MM.1S (cell line): ENCODE measurements around the gene AHRR.

Experiments used
- DNase-seq: peaks from one replicate; pipeline ENCODE4 v3.0.0-alpha.2; 2015
- H2AFZ ChIP-seq: fragments of 300-600 bp; sonication (generic); 2 replicates; pipeline ENCODE4 v1.6.0; 2016; ENCODE audit warnings: antibody characterized with exemption, low read length
- H3F3A ChIP-seq: fragments of 300-600 bp; sonication (generic); 2 replicates; pipeline ENCODE4 v1.6.1; 2016; ENCODE audit warnings: mild to moderate bottlenecking, antibody characterized with exemption, low read length, moderate library complexity, mixed read lengths; ENCODE audit not compliant: insufficient read depth
- H3K27ac ChIP-seq: fragments of 300-600 bp; sonication (generic); 2 replicates; pipeline ENCODE4 v1.5.1; 2016; ENCODE audit warnings: mild to moderate bottlenecking, low read length
- H3K27me3 ChIP-seq: fragments of 300-600 bp; sonication (generic); replicated peaks from 2 replicates; pipeline ENCODE4 v1.6.0; 2016; ENCODE audit warnings: low read length; ENCODE audit not compliant: insufficient read depth
- H3K36me3 ChIP-seq: fragments of 300-600 bp; sonication (generic); replicated peaks from 2 replicates; pipeline ENCODE4 v1.6.1; 2016; ENCODE audit warnings: mild to moderate bottlenecking, low read length, mixed read lengths; ENCODE audit not compliant: insufficient read depth
- H3K4me1 ChIP-seq: fragments of 300-600 bp; sonication (generic); 2 replicates; pipeline ENCODE4 v1.6.1; 2016; ENCODE audit warnings: low read length, mixed read lengths
- H3K4me2 ChIP-seq: fragments of 300-600 bp; sonication (generic); 2 replicates; pipeline ENCODE4 v1.6.0; 2016; ENCODE audit warnings: low read depth, low read length
- H3K4me3 ChIP-seq: fragments of 300-600 bp; sonication (generic); 2 replicates; pipeline ENCODE4 v1.5.1; 2016; ENCODE audit warnings: low read length, mixed read lengths
- H3K79me2 ChIP-seq: fragments of 300-600 bp; sonication (generic); 2 replicates; pipeline ENCODE4 v1.6.1; 2016; ENCODE audit warnings: mixed run types, low read length, mixed read lengths
- H3K9ac ChIP-seq: fragments of 300-600 bp; sonication (generic); 2 replicates; pipeline ENCODE4 v1.6.1; 2016; ENCODE audit warnings: low read length, mixed read lengths
- H3K9me2 ChIP-seq: fragments of 300-600 bp; sonication (generic); replicated peaks from 2 replicates; pipeline ENCODE4 v1.6.1; 2016; ENCODE audit warnings: mild to moderate bottlenecking, low read length, mixed read lengths; ENCODE audit not compliant: insufficient read depth
- H3K9me3 ChIP-seq: fragments of 300-600 bp; sonication (generic); replicated peaks from 2 replicates; pipeline ENCODE4 v1.6.1; 2016; ENCODE audit warnings: mild to moderate bottlenecking, low read length, mixed read lengths; ENCODE audit not compliant: insufficient read depth
- H4K20me1 ChIP-seq: fragments of 300-600 bp; sonication (generic); 2 replicates; pipeline ENCODE4 v1.6.1; 2016; ENCODE audit warnings: mild to moderate bottlenecking, low read length, moderate library complexity, mixed read lengths; ENCODE audit not compliant: insufficient read depth
- EZH2 ChIP-seq: fragments of 300-600 bp; sonication (generic); optimal IDR thresholded peaks from 2 replicates; pipeline ENCODE3; 2017; ENCODE audit warnings: low read depth, mild to moderate bottlenecking, antibody characterized with exemption, low read length, mixed read lengths
- EZH2phosphoT487 ChIP-seq: fragments of 300-600 bp; sonication (generic); IDR thresholded peaks from 2 replicates; pipeline ENCODE4 v1.6.1; 2018; ENCODE audit warnings: antibody characterized with exemption, low read length
- TF ChIP-seq, protein P1 (sequence below): fragments of 300-600 bp; sonication (generic); IDR thresholded peaks from 2 replicates; pipeline ENCODE4 v1.5.1; 2016; ENCODE audit warnings: antibody characterized with exemption, low read length, mixed read lengths

Gene AHRR

DNA sequence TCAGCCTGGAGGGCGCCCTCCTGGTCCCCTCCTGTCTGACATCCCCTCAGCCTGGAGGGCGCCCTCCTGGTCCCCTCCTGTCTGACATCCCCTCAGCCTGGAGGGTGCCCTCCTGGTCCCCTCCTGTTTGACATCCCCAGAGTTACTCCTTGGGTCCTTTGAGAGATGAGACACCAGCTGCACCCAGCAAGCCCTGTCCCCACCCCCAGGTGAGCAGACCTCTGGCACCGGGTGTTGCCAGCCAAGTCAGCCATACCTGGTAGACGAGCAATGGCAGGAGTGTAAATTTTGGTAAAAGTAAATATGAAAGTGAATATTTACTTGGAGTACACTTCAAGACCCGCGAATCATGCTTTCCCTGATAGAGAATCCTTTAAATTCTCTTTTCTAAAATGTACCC is 146.9 kb downstream of the AHRR start:
- Histone ChIP-seq H3K4me3 (no peak overlapping the region), H3K27me3 (no peaks in the 10 kb centered on the region), H2AFZ (no peak overlapping the region), H3K4me2 (no peak overlapping the region), H3K9me3 (no peaks in the 10 kb centered on the region), H3K27ac (no peak overlapping the region), H3K36me3 (no peaks in the 10 kb centered on the region), H4K20me1 (no peaks in the 10 kb centered on the region), H3K9me2 (no peaks in the 10 kb centered on the region), H3K79me2 (peaks cover 18% of the 10 kb centered on the region), H3K9ac (no peak overlapping the region), H3K4me1 (no peaks in the 10 kb centered on the region), H3F3A (no peaks in the 10 kb centered on the region)
- no peak for DNase-seq
- TF ChIP-seq, protein P1, sequence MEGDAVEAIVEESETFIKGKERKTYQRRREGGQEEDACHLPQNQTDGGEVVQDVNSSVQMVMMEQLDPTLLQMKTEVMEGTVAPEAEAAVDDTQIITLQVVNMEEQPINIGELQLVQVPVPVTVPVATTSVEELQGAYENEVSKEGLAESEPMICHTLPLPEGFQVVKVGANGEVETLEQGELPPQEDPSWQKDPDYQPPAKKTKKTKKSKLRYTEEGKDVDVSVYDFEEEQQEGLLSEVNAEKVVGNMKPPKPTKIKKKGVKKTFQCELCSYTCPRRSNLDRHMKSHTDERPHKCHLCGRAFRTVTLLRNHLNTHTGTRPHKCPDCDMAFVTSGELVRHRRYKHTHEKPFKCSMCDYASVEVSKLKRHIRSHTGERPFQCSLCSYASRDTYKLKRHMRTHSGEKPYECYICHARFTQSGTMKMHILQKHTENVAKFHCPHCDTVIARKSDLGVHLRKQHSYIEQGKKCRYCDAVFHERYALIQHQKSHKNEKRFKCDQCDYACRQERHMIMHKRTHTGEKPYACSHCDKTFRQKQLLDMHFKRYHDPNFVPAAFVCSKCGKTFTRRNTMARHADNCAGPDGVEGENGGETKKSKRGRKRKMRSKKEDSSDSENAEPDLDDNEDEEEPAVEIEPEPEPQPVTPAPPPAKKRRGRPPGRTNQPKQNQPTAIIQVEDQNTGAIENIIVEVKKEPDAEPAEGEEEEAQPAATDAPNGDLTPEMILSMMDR: no peak
- TF ChIP-seq EZH2phosphoT487 (no peak), EZH2 (no peak)

- Histone ChIP-seq H3F3A (no peaks in the 10 kb centered on the region), H3K36me3 (no peaks in the 10 kb centered on the region), H3K79me2 (peaks cover 18% of the 10 kb centered on the region), H3K9me2 (no peaks in the 10 kb centered on the region), H3K4me3 (no peak overlapping the region), H3K9me3 (no peaks in the 10 kb centered on the region), H4K20me1 (no peaks in the 10 kb centered on the region), H3K4me2 (no peak overlapping the region), H2AFZ (no peak overlapping the region), H3K9ac (no peak overlapping the region), H3K4me1 (no peaks in the 10 kb centered on the region), H3K27ac (no peak overlapping the region), H3K27me3 (peaks cover 8% of the 10 kb centered on the region)
- no peak for DNase-seq
- TF ChIP-seq, protein P1: no peak
Observed at GRCh38 chr5:469752-470483, 148.4 kb downstream of the AHRR start.

- peaks cover 18% of the 10 kb centered on the region for H3K79me2 ChIP-seq
- no peak overlapping the region for H3K27ac ChIP-seq
- no peaks in the 10 kb centered on the region for H3K9me3 ChIP-seq
- peaks cover 20% of the 10 kb centered on the region for H3K27me3 ChIP-seq
- peak overlapping the region; percentile 99; the same call in 1 of the 2 replicates for H3K4me2 ChIP-seq
- no peaks in the 10 kb centered on the region for H3K36me3 ChIP-seq
- H3K9ac ChIP-seq: no peak overlapping the region
- H4K20me1 ChIP-seq: no peaks in the 10 kb centered on the region
- H2AFZ ChIP-seq: no peak overlapping the region
- H3K4me3 ChIP-seq: 0 out of 2 replicates have a peak overlapping the region, but pooled peaks have one; percentile 85
- H3K9me2 ChIP-seq: no peaks in the 10 kb centered on the region
- TF ChIP-seq EZH2phosphoT487 (no peak), EZH2 (no peak)
- TF ChIP-seq, protein P1: no peak
- no peak for DNase-seq
- no peaks in the 10 kb centered on the region for H3K4me1 ChIP-seq
- H3F3A ChIP-seq: no peaks in the 10 kb centered on the region
Observed at GRCh38 chr5:470961-471749, 149.6 kb downstream of the AHRR start.
